HG02588 (cell line): ENCODE measurements around the gene CFHR5.
"Not testable (repeated sequence)": the region's sequence is repeated elsewhere in the genome, so short reads cannot be mapped to it uniquely, and the experiment has no call there.

ENCODE experiments used
- ATAC-seq: cut with Tn5 transposase; IDR thresholded peaks from one replicate; pipeline ENCODE4 v1.9.1; 2021; ENCODE audit warnings: mild to moderate bottlenecking, moderate library complexity; ENCODE audit not compliant: unreplicated experiment

The CFHR5 gene

GRCh38 chr1:197017558-197018146 lies 40.3 kb downstream of the CFHR5 start:
- ATAC-seq: no peak

- no peak for ATAC-seq
These were observed 44.4 kb downstream of the CFHR5 start for GRCh38 chr1:197021716-197022115.

GRCh38 chr1:197024460-197024859 lies 47.1 kb downstream of the CFHR5 start:
- no peak for ATAC-seq

- ATAC-seq: no peak
These were observed 50.0 kb downstream of the CFHR5 start for GRCh38 chr1:197027359-197027758.

GRCh38 chr1:197029749-197030148 lies 52.4 kb downstream of the CFHR5 start:
- ATAC-seq: no peak

- ATAC-seq: not testable (repeated sequence)
These were observed 57.4 kb downstream of the CFHR5 start for GRCh38 chr1:197034631-197035339.

- no peak for ATAC-seq
These were observed 59.5 kb downstream of the CFHR5 start for GRCh38 chr1:197036861-197037260.

- peak; percentile 77 for ATAC-seq
These were observed 64.4 kb downstream of the CFHR5 start for GRCh38 chr1:197041486-197042353.

GRCh38 chr1:197042676-197043341 lies 65.5 kb downstream of the CFHR5 start:
- no peak for ATAC-seq

- ATAC-seq: no peak
These were observed 71.7 kb downstream of the CFHR5 start for GRCh38 chr1:197049100-197049499.
